Tibial nerve (tissue), 4 donors: ENCODE measurements around the gene PVALB.

Experiments used
- CTCF ChIP-seq, 5 experiments: fragments of 200-600 bp in 3 of 5; fragments of 450-650 bp in 2 of 5; sonication (generic) in 3 of 5; IDR thresholded peaks; one replicate each; pipeline ENCODE4 v1.5.1; 2016 to 2019; ENCODE audit warnings: antibody characterized with exemption in 5 of 5, mild to moderate bottlenecking in 3 of 5, moderate library complexity in 2 of 5
- EP300 ChIP-seq, 2 donors: sonication (generic); formaldehyde crosslinking; IDR thresholded peaks; one replicate each; pipeline ENCODE4 v1.6.1; 2017; ENCODE audit warnings: antibody characterized with exemption in 2 of 2, mild to moderate bottlenecking in 1 of 2
- POLR2A ChIP-seq, 2 donors: fragments of 450-650 bp; IDR thresholded peaks; one replicate each; pipeline ENCODE4 v1.6.1; 2017; ENCODE audit warnings: antibody characterized with exemption in 2 of 2, mild to moderate bottlenecking in 2 of 2, moderate library complexity in 2 of 2

- no peak for TF ChIP-seq CTCF (IDR thresholded peaks at IDR 0.05)
- TF ChIP-seq POLR2A (IDR thresholded peaks at IDR 0.05), result no peak
- no peak for TF ChIP-seq EP300 (IDR thresholded peaks at IDR 0.05)
Measured at GRCh38 chr22:36798674-36799066, 18.2 kb downstream of the PVALB start.
